Heart left ventricle (tissue), 16 donors: ENCODE measurements around the gene ZDHHC11. TPM values are rescaled to one million over a fixed set of nuclear protein-coding genes. Genes with fewer than 3 reads are reported as not detected.

ENCODE experiments used
- ATAC-seq, 4 donors: fragments of 200-7000 bp; cut with Tn5 transposase; one replicate each; pipeline ENCODE4 v1.9.1; 2020 to 2022; ENCODE audit warnings: moderate library complexity in 4 of 4, mild to moderate bottlenecking in 3 of 4, moderate number of reproducible peaks in 1 of 4
- DNase-seq, 5 donors: peaks; one replicate each; pipeline ENCODE4 v3.0.0-alpha.2; 2020
- H3K27ac ChIP-seq, 12 donors: fragments of 200-600 bp; sonication (generic) in 4 of 12; one replicate each; pipeline versions ENCODE4 v1.5.0 to v1.8.0; 2016 to 2022; ENCODE audit warnings: mild to moderate bottlenecking in 2 of 12
- H3K27me3 ChIP-seq, 9 donors: fragments of 200-600 bp; sonication (generic) in 2 of 9; one replicate each; pipeline versions ENCODE4 v1.5.1 to v1.8.0; 2016 to 2022; ENCODE audit warnings: mild to moderate bottlenecking in 3 of 9
- H3K36me3 ChIP-seq, 9 donors: fragments of 200-600 bp; sonication (generic) in 2 of 9; one replicate each; pipeline versions ENCODE4 v1.5.0 to v1.8.0; 2018 to 2022; ENCODE audit warnings: mild to moderate bottlenecking in 2 of 9
- H3K4me1 ChIP-seq, 12 donors: fragments of 200-600 bp; sonication (generic) in 4 of 12; one replicate each; pipeline versions ENCODE4 v1.5.0 to v1.8.0; 2016 to 2022; ENCODE audit warnings: mild to moderate bottlenecking in 3 of 12
- H3K4me3 ChIP-seq, 12 donors: fragments of 200-600 bp; sonication (generic) in 4 of 12; one replicate each; pipeline versions ENCODE4 v1.5.0 to v1.8.0; 2017 to 2022; ENCODE audit warnings: mild to moderate bottlenecking in 9 of 12, moderate library complexity in 4 of 12
- H3K9me3 ChIP-seq, 12 donors: fragments of 200-600 bp; sonication (generic) in 4 of 12; one replicate each; pipeline versions ENCODE4 v1.5.0 to v1.8.0; 2016 to 2022; ENCODE audit warnings: mild to moderate bottlenecking in 1 of 12
- POLR2A ChIP-seq, 2 donors: fragments of 450-650 bp; IDR thresholded peaks; one replicate each; pipeline ENCODE4 v1.6.1; 2017; ENCODE audit warnings: antibody characterized with exemption in 2 of 2, mild to moderate bottlenecking in 2 of 2, moderate library complexity in 2 of 2
- WGBS, 4 donors: extraction: QIAGEN DNeasy Blood & Tissue Kit in 2 of 4; methylation state at CpG; one replicate each; pipeline versions ENCODE4 v1.1.5 to v1.1.7; 2013 to 2018; 5-methylcytosine and 5-hydroxymethylcytosine counted together
- intact Hi-C, 10 donors: fragments of 100-400 bp; cut with DNase I; formaldehyde crosslinking; loops; one replicate each; pipeline versions ENCODE4 v1.11.1 to v1.14.2; 2022
- polyA plus RNA-seq, 2 donors: library from polyadenylated mRNA; stranded (reverse); fragments of 200-250 nt; gene quantifications; one replicate each; pipeline ENCODE4 v1.2.3, GENCODE V29; 2013
- total RNA-seq, 9 donors: library from RNA; depleted of rRNA in 2 of 9; stranded (reverse); fragments of >200 nt in 2 of 9; fragmentation: NEBNext Ultra II Directional in 3 of 9; extraction: Animal tissue kit (Norgen Biotek cat#: 25700) in 3 of 9; gene quantifications; one replicate each; pipeline versions ENCODE4 v1.1.0 to v1.2.4, GENCODE V29; 2016 to 2023
- TF ChIP-seq, protein P1 (sequence below), 12 donors: fragments of 200-600 bp; sonication (generic) in 4 of 12; IDR thresholded peaks; one replicate each; pipeline versions ENCODE4 v1.5.0 to v1.8.0; 2018 to 2022; ENCODE audit warnings: antibody characterized with exemption in 12 of 12, mild to moderate bottlenecking in 5 of 12
- donor health status: ischemic (EF 13 %, LVEDD 7.1; RV severe dilation, severe dysfunction).
- donor health status: healthy with polysubstance abuse.
- donor health status: DM: no; HTN: yes; CAD: no.
- donor health status: DM: no; HTN: no; CAD: no.
- donor health status: ischemic (EF 25% LVEDD 6.9; RV normal size, moderate dysfunction).
- donor health status: ischemic (EF 25% LVEDD 5.7; RV mildly dilated, moderate dysfunction).
- donor health status: healthy.
- donor health status: DM: yes; HTN: yes; CAD: no.
- donor health status: ischemic (EF 35%, LVEDD 5.7; RV mildly dilated, moderate dysfunction).
- donor health status: nonischemic (EF 11% LVEDD 7.7; RV severe dilation, severe dysfunction).
- donor health status: DM: yes; HTN: yes; CAD: no.
- donor health status: PGD.
- donor health status: ischemic (EF 29% LVEDD 5.4; RV normal size, mild dysfunction).
- donor health status: nonischemic (EF 23%, LVEDD 6.1; RV moderate dilation, normal function).

The ZDHHC11 gene
- total and polyA plus RNA-seq, 11 donors = 6.3 to 25.0 (median 10.8) TPM

GRCh38 chr5:859798-860296 is 9.1 kb upstream of the ZDHHC11 start:
- Histone ChIP-seq H3K4me1 (no peaks in the 10 kb centered on the region), H3K4me3 (no peak overlapping the region), H3K27ac (no peak overlapping the region), H3K9me3 (no peaks in the 10 kb centered on the region), H3K36me3 (peaks cover 0 to 29% (median 25%) of the 10 kb centered on the region in 9 donors), H3K27me3 (no peaks in the 10 kb centered on the region)
- intact Hi-C loops = no loop called here
- WGBS, 4 donors = 76 to 80% (median 77%) methylated on average over 11 to 16 of the region's 16 CpGs
- no peak for ATAC-seq
- TF ChIP-seq, protein P1, sequence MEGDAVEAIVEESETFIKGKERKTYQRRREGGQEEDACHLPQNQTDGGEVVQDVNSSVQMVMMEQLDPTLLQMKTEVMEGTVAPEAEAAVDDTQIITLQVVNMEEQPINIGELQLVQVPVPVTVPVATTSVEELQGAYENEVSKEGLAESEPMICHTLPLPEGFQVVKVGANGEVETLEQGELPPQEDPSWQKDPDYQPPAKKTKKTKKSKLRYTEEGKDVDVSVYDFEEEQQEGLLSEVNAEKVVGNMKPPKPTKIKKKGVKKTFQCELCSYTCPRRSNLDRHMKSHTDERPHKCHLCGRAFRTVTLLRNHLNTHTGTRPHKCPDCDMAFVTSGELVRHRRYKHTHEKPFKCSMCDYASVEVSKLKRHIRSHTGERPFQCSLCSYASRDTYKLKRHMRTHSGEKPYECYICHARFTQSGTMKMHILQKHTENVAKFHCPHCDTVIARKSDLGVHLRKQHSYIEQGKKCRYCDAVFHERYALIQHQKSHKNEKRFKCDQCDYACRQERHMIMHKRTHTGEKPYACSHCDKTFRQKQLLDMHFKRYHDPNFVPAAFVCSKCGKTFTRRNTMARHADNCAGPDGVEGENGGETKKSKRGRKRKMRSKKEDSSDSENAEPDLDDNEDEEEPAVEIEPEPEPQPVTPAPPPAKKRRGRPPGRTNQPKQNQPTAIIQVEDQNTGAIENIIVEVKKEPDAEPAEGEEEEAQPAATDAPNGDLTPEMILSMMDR (IDR thresholded peaks at IDR 0.05) = no peak
- TF ChIP-seq POLR2A (IDR thresholded peaks at IDR 0.05) = no peak
- DNase-seq = peak in 3 of 5 donors; percentile 16 to 61 (median 20)

DNA sequence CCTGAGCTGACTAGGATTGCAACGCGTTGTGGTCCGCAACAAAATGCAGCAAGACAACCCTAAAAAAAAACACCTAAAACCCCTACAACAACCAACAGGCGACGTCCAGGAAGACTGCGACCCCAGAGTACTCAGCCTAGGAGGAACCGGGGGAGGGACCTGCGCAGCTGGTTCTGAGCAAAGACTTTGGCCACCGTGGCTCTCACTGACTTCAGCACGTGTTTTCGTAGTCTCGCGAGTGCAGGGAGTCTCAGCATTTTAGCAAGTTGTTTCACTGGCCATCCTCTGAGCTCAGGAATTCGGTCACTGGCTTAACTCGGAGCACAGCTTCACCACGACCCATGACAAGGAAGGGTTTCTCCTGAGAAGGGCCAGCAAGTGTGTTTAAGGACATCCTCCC is 8.6 kb upstream of the ZDHHC11 start:
- no peak for TF ChIP-seq POLR2A (IDR thresholded peaks at IDR 0.05)
- TF ChIP-seq, protein P1 (IDR thresholded peaks at IDR 0.05) = no peak
- DNase-seq = peak in 3 of 5 donors; percentile 0 to 27 (median 22)
- Histone ChIP-seq H3K36me3 (peaks cover 0 to 25% (median 21%) of the 10 kb centered on the region in 9 donors), H3K4me3 (no peak overlapping the region), H3K4me1 (no peaks in the 10 kb centered on the region), H3K9me3 (no peaks in the 10 kb centered on the region), H3K27me3 (no peaks in the 10 kb centered on the region), H3K27ac (no peak overlapping the region)
- no peak for ATAC-seq
- intact Hi-C loops = no loop called here
- WGBS, 4 donors = 74 to 90% (median 82%) methylated on average over 16 of the region's 16 CpGs

DNA sequence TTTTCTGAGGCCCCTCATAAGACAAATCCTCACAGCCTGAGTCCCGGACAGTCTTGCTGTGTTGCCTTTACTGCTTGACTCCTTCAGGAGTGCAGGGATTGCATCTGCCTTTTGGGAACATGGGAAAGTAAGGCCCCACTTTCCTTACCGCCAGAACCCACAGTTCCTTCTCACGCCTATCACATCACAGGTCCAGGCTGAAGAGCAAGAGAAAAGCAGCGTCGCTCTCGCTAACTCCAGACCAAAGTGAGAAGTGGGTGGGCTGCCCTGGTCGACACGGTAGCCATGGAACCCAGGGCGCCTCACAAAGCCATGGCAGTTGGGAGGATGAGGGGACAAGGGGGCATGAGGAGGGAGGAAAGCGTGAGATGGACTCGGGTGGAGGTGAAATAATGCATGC is 7.9 kb upstream of the ZDHHC11 start:
- H3K4me1 ChIP-seq = no peaks in the 10 kb centered on the region
- H3K27ac ChIP-seq = no peak overlapping the region
- H3K27me3 ChIP-seq = no peaks in the 10 kb centered on the region
- H3K36me3 ChIP-seq = peaks cover 0 to 18% (median 14%) of the 10 kb centered on the region in 9 donors
- 91 to 94% (median 93%) methylated on average over 11 of the region's 11 CpGs for WGBS, 4 donors
- intact Hi-C loops = no loop called here
- no peak for ATAC-seq
- no peaks in the 10 kb centered on the region for H3K9me3 ChIP-seq
- H3K4me3 ChIP-seq = no peak overlapping the region
- TF ChIP-seq POLR2A (IDR thresholded peaks at IDR 0.05) = no peak
- TF ChIP-seq, protein P1 (IDR thresholded peaks at IDR 0.05) = no peak
- DNase-seq = peak in 2 of 5 donors; percentile 1 to 34

DNA sequence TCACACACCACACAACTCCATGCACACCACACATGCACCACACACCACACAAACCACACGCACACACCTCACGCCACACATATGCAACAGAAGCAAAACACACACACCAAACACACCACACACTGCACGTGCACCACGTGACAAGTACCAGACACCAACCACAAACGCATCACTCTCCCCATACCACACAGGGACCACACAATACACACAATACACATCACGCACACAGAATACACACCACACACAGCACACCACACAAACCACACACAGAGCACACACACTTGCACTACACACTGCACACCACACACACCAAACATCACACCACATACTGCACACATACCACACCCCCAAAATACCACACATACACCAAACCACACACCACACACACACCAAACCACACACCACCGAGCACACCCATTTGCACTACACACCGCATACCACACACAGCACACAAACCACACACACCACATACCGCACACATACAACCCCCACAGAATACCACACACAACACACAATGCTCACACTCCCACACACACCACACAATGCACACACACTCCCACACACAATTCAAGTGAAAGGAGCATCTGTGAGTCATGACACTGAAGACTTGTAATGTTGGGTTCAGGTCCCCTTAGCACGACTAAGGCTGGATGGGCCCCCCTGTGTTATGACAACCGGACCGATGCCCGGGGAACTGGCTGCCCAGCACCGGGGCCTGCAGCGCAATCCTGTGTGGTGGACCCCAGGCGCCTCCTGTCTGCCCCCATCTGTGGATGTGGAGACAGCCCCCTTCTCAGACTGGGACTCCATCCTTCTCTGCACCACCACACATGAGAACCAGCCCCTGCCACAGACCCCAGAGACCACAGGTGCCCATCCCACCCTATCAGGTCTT is 6.0 kb upstream of the ZDHHC11 start:
- ATAC-seq (peak in 1 of 4 donors; percentile 7), DNase-seq (peak in 2 of 5 donors; percentile 9 to 31)
- no peak for TF ChIP-seq POLR2A (IDR thresholded peaks at IDR 0.05)
- TF ChIP-seq, protein P1 (IDR thresholded peaks at IDR 0.05) = no peak
- no peaks in the 10 kb centered on the region for H3K36me3 ChIP-seq
- no peaks in the 10 kb centered on the region for H3K27me3 ChIP-seq
- intact Hi-C loops = no loop called here
- no peak overlapping the region for H3K4me3 ChIP-seq
- no peaks in the 10 kb centered on the region for H3K9me3 ChIP-seq
- 89 to 94% (median 92%) methylated on average over 13 to 16 of the region's 16 CpGs for WGBS, 4 donors
- no peak overlapping the region for H3K27ac ChIP-seq
- no peaks in the 10 kb centered on the region for H3K4me1 ChIP-seq
